HG03520 (cell line): ENCODE measurements around the gene FBXL15.

ENCODE experiments used
- ATAC-seq: cut with Tn5 transposase; IDR thresholded peaks from one replicate; pipeline ENCODE4 v1.9.1; 2021; ENCODE audit warnings: mild to moderate bottlenecking, moderate library complexity; ENCODE audit not compliant: unreplicated experiment

FBXL15 gene

DNA sequence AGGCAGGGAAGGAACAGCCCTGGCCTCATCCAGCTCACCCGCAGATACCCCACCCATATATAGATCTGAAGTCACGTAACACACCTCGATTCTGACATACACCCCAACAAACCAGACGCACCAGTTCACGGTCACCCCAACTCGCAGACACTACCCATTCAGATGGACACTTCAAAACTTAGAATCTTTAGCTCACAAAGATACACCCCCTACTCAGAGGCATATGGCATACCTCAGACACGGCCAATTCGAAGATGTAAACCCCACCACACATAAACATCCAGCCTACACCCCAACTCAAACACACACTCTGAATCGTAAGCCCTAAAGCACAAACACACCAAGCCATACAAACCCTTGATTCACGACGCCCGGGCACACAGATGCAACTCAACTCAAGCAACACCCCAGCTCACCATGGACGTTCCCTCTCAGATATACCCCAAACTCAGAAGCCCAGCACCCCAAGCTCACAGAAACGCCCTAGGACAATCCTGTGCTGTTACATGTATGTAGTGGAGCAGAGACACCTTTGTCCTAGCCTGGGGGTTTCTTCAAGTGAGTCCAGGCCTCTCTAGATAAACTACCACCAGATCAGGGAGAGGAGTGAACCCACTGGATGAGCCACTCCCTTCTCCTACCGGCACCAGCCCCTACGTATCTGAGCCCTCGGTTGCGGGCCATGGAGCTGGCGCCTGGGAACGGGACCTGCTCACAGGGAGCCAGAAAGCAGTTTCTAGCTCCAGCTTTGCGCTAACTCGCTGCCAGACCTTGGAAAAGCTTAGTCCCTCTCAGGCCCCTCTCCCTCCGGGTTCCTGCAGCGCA lies 10.8 kb upstream of the FBXL15 start:
- no peak for ATAC-seq

DNA sequence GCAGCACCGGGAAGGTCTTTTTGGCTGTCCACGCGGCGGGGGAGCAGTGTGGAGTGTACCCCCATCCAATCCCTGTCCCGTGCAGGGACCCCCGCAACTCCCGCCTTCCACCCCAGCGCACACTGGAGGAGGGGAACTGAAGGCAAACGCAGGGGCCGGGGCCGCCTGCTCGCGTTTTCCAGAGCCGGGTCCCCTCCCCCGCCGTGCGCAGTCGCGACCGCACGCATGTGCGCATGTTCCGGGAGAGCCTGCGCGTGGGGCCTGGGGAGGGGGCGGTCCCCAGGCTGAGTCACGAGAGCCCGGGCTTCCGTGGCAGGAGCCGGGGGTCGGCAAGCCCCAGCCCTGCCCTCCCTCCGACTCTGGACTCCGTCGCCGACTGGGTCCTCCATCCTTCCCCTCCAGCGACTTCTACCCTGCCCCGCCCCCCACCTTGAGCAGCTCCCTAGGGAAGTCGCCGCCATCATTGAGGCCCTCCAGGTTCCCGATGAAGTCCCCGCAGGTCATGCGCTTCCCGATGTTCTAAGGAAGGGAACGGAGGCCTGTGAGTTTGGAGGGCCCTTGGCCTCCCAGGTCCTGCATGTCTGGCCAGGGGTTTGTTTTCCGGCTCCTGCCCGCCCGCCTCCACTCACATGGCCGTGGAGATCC lies 10.1 kb upstream of the FBXL15 start:
- ATAC-seq, result no peak

DNA sequence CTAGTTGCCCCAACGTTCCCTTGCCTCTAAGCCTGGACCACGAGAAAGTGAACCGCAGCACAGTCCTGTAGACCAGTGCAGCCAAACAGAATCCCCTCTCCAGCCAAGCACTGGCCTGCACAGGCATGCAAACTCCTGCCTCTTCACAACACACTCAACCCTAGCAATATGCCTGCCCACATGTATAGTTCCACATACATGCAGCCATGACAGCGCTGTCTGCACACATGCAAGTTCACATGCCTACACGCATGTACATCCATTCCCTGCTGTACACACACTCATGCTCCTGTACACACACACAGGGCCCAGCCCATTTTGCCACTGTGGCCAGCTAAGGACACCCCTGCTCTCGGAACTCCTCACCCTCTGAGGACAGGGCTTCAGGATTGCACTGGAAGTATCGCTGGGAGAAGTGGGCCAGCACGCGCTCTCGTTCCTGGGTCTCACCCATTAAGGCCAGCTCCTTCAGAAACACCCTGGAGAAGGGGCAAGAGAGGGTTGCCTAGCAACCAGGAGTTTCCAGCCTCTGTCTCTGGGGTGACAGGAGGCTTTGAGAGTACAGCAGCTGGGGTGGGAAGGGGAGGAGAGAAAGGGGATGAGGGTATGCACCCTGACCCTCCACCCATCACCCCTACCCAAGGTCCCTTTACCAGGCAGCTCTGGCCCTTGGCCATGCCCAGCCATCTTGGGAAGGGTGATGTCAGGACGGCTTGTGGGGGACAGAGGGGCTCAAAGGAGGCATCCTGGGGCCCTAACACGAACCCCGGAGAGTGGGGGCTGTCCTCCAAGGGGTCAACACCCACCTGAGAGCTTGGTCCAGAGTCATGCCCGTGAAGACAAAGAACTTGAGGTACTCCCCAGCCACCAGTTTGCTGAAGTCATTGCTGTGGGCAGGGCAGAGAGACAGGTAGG lies 9.0 kb upstream of the FBXL15 start:
- ATAC-seq, result no peak

DNA sequence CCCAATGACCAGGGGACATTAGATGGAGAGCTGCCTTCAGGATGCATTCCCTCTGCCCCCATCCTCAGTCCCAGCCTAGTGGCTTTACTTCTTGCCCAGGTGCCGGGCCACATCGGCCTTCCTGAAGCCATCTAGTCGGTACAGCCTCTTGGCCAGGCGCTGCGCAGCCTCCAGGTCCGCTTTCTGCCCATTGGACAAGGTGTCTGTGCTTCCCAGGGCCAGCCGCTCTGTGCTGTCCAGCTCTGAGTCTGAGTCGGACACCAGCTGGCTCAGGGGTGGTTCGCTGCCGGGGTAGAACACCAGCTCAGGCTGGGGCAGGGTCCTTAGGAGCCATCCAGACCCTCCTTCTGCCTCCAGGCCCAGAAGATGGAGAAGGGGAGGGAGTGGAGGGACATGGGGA lies 8.3 kb upstream of the FBXL15 start:
- no peak for ATAC-seq

DNA sequence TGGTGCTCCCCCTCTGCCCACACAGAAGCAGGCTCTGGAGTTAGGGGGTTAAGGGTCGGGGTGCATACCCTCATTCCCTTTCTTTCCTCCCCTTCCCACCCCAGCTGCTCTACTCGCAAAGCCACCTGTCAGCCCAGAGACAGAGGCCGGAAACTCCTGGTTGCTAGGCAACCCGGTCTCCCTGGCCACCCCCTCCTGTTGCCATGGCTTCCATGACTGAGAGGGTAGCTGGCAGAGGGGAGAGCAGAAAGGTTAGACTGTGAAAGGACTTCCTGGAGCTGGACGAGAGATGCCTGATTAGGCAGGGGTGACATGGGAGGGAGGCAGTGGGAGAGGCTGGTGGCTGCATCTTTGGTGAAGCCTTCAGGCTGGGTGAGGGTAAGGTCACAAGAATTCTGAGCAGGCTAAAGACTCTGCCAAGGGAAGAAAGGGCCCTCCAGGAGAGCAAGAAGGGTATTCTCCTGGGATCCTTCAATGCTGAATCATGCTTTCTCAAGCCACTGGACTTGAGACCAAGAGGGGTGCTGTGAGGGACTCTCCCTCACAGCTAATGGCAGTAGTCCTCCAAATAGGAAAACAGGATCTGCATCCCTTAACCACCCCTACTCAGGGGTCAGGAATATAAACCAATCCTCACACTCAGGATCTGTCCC lies 7.5 kb upstream of the FBXL15 start:
- no peak for ATAC-seq

DNA sequence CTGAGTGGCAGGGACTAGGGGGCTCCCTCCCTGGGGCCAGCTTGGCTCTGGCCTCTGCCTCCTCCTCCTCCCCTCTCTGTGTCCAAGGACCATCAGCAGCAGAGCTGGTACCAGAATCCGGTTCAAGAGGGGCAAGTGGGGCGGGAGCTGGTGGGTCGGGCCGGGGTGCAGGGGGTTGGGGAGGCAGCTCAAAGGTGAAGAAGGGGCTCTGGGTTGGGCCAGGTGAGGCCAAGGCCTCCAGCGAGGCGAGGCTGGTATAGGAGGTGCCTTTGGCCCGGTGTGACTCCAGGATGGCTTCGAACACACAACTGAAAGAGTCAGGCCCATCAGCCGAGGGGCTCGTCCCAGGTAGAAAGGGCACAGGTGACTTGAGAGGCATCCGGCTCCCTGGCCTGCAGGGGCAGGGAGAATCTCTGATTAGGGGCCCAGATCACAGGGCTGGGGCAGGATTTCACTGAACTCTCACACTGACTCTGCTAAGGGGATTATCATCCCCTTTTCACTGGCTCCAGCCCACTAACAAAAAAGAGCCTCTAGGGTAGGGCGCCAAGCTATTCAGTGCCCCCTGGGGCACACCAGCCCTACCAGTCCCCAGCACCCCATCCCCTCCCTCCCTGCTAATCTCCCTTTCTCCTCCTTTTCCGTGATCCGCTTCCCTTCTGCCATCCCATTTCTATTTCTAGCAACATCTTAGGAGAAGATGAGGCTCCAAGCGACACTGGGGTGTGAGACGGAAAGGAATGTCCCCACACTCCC lies 6.7 kb upstream of the FBXL15 start:
- ATAC-seq, result no peak

DNA sequence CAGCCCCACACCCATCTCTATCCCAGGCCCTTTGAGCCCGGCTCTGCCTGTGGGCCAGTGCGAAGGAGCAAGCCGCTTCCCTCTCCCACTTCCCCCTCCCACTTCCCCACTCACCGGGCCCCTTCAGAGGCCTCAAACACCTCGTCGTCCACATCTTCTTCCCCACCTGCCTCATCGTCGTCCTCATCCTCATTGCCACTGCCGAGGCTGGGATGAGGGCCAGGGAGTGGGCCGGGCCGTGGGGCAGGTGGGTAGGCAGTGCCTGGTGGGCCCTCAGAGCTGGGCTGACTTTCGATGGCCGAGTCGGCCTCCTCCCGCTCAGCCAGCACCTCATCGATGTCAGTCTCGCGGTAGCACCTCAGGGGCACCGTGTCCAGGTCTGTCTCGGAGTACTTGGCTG lies 5.9 kb upstream of the FBXL15 start:
- ATAC-seq, result no peak

DNA sequence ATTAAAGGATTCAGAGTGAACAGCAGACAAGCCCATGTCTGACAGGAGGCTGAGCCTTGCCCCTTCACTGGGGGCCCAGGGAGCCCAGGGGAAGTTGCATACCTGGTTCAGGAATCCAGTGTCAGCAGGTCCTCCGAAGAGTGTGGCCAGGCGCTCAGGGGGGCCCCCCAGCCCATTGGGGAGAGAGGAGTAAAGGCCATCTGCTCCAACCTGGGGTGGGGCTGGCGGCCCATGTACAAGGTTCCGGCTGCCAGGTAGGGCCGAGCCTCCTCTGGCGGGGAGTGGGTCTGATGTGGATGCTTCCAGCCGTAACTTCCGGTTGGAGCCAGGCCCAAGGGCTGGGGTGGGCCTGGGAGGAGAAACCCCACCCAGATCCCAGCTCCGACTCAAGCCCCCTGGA lies 4.4 kb upstream of the FBXL15 start:
- no peak for ATAC-seq

DNA sequence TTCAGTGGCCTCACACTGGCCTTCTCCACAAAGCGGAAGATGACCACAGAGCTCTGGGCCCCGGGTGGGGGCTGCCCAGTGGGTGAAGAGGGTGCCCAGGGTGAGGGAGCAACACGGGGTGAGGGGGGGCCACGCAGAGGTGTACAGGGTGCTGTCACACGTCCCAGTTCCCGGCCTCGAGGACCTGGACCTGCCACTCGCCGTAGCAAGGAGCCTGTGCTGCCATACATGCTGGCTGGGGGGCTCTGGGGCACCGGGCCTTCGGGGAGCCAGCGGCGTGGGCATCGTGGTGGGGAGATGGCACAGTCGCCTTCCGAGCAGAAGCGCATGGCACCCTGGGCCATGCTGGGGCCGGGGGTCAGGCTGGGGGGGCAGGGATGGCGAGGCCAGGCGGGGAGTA lies 3.9 kb upstream of the FBXL15 start:
- ATAC-seq, result no peak

DNA sequence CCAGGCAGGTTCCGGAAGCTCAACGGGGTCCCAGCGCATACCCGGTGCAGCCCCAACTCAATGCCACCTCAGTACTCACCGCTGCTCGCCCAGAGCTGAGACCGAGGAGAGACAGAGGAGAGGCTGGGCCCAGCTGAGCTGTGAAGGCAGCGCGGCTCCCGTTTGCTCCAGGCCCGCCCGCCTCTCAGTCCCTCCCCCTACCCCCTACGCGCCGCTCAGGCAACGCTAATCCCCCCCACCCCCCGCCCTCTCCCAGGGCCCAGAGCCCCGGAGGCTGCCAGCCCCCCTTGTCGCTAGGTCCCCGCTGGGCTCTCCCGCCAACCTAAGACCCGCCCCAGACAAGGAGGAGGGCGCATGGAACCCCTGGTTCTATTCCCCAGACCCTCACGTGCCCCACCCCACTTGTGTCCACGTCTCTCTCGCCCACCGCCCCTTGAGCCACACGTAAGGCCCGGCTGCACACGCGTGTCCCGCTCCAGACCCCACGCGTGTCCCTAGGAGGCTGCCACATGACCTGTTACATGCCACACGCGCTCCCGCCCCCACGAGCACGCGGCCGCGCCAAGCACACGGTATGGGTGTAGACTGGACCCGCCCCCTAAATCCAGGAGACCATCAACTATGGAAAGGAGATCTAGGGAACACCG lies 1.9 kb upstream of the FBXL15 start, which contains the start of gene PSD:
Gene PSD (minus strand): TSS at position 164 of the 647 bp plus-strand sequence. CDS start 1,747 bp downstream, outside the sequence.
- ATAC-seq, result no peak

DNA sequence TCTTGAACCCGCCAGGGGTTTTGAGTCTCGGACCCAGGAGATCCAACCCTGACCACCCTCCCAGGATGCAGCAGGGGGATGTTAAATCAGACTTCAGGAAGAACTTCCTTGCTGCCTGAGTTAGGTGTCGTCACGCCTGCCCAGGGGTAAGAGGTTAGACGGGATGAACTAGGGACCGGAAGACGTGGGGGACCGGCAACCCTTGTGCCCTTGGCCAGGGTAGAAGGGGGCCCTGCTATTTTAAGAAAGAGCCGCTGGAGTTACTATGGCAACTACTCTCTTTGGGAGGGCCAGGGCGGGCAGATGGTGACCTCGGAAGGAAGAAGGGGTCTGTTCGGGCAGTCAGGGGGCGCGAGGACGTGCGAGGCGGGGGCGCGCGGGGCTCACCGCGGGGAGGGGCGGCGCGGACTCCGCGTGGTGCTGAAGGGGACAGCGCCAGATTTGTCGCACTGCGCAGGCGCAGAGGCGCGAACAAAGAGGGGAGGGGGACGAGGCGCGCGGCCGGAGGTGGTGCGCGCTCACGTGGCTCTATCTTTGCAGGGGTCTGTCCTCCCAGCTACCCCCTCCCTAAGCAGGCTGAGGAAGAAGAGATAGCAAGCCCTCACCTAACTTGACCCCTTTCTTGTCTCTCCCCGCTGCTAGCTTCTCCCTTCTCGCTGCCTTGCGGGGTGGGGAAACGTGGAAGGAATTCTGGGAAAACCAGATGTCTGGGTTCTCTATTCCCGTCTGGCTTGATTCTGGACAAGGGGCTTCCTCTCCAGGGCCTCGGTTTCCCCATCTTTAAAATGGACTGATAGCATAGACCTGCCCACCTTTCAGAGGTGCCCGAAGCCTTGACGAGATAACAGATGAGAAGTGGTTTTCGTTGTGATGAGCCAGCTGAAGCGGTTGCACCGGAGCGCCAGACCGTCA lies 1.1 kb upstream of the FBXL15 start:
- ATAC-seq, result no peak

DNA sequence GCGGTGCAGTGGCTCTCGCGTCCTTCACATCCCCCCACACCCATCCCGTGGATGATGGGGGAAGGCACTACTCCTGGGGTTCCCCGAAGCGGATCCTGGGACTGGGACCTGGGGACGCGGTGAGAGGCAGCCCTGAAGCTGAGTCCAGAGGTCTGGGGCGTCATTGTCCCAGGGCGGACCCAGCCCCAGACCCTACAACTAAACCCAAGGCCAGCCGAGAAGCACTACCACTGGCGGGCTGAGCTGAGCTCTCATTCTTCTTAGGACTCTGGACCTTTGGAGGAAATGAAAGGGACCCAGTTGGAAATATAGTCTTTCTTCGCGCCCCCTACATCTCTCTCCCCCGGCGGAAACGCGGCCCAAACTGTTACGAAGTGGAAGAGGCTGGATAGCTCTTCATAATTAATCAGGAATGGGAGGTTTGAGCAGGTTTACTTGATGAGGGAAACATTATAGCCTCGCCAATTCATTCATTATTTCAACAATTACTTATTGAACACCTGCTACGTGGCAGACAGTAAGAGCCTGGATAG lies 389 bp upstream of the FBXL15 start:
- no peak for ATAC-seq

DNA sequence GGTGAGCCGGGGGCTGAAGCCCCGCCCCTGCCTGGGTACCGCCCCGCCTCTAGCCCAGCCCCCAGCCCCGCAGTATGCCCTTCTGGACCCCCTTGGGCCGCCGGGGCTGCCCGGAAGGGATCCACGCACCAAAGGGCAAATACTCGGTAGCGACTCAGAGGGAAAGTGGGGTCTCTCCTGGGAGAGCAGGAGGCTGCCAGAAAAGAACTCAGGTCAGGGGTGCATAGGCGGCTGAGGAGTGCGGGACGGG lies 796 bp downstream of the FBXL15 start:
- ATAC-seq, result peak; percentile 1

DNA sequence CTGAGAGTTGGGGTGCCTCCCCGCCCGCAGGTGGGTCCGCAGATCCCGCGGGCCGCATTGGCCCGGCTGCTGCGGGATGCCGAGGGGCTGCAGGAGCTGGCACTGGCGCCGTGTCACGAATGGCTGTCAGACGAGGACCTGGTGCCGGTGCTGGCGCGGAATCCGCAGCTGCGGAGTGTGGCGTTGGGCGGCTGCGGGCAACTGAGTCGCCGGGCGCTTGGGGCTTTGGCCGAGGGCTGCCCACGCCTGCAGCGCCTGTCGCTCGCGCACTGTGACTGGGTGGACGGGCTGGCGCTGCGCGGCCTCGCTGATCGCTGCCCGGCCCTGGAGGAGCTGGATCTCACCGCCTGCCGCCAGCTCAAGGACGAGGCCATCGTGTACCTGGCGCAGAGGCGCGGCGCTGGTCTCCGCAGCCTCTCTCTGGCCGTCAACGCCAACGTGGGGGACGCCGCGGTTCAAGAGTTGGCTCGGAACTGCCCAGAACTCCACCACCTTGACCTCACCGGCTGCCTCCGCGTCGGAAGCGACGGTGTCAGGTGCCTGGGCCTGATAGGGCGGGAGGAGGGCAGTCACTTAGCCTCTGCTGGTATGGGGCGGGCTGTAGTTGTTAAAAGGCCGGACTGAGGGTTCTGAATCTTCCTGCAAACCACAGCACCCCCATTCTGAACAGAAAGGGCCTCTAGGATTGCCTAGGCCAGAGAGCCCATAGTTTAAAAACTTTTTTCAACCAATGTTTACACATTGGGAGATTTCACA lies 1.3 kb downstream of the FBXL15 start:
- no peak for ATAC-seq

DNA sequence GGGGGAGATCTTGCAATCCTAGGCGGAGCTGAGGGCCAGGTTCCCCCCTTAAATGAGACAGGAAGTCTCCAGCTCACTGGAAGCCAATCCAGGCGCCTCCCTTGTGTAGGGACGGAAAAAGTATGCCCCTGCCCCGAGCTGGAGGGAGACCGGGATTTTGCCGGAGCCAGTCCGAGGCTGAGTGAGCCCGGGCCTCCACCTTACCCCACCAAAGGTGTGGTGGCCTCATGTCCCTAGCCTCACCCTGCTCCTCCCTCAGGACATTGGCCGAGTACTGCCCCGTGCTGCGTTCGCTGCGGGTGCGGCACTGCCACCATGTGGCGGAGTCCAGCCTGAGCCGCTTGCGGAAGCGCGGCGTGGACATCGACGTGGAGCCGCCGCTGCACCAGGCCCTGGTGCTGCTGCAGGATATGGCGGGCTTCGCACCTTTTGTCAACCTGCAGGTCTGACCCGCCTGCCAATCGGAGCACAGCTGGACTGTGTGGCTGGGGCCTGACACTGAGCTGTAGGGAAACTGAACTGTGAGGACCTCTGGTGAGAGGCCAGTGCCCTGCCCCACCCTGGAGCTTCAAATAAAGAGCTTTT lies 2.0 kb downstream of the FBXL15 start:
- ATAC-seq, result no peak

DNA sequence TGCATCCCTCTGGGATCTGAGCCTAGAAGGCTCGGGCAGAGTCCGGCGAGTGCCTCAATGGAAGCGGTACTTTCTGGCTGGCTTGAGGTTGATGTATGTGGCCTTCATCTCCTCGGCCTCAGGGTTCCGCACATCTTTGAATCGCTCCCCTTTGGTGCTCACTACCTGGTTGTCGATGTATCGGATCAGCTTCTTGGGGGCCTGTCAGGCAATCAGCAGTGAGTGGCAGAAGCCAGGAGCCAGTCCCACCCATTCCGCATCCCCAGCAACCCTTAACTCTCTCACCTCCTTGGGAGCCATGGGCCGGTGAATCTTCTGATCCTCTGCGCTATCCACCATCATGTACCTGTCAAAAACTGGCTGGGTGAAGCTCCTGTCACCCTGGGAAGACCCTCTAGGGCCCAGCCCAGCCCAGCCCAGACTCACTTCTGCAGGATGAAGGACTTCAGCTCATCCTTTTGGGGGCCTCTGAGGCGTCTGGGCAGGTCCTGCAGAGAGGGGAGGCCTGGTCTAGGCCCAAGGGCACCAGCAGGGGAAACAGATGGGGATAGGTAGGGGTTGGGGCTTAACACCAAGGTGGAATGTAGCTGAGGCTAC lies 2.8 kb downstream of the FBXL15 start:
- ATAC-seq, result no peak

DNA sequence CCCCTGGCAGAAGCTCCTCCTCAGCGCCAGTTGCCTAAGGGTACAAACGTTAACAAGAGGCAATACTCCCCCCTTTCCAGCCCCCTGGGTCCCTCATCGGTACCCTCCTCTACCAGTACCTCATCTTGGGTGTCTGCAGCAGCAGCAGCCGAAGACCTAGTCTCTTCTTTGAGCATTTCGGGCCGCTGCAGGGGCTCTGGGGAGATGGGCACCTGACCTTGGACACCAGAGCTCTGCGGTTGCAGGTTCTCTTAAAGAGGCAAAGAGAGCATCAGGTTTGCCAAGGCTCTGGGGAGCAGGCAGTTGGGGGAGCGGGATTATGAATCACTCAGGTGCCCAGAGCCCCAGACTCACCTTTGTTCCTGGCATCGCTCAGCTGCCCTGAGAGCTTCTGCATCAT lies 3.5 kb downstream of the FBXL15 start:
- no peak for ATAC-seq
